Gastroesophageal sphincter (tissue), 3 donors: Measurements from ENCODE around the gene ARNT2.

Source experiments
- CTCF ChIP-seq, 4 experiments: fragments of 200-600 bp in 2 of 4; fragments of 450-650 bp in 2 of 4; sonication (generic) in 1 of 4; IDR thresholded peaks; one replicate each; pipeline ENCODE4 v1.5.1; 2017 to 2019; ENCODE audit warnings: antibody characterized with exemption in 4 of 4, mild to moderate bottlenecking in 2 of 4, moderate library complexity in 2 of 4
- EP300 ChIP-seq: sonication (generic); formaldehyde crosslinking; IDR thresholded peaks from one replicate; pipeline ENCODE4 v1.6.1; 2017; ENCODE audit warnings: antibody characterized with exemption, mild to moderate bottlenecking
- POLR2A ChIP-seq, 2 donors: fragments of 450-650 bp; IDR thresholded peaks; one replicate each; pipeline ENCODE4 v1.6.1; 2017; ENCODE audit warnings: antibody characterized with exemption in 2 of 2, mild to moderate bottlenecking in 2 of 2, moderate library complexity in 1 of 2

DNA sequence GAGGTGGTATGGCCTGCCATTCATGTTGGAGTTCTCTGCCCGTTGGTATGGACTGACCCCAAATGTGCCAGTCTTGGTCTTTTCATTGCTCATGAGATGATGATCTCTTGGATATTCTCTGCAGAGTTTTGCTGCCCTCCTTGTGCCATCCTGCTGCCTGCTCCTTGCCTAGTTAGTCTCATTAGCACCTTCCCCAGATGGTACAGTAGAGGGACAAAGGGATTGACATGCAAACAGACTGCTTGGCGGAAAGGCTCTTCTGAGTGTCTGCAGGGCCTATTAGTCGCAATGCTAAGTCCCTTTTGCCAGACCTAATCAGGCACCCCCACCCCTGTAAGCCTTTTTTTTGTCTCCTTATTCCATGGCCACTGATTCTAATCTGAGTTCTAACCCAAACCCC, 90.6 kb downstream of the ARNT2 start:
- no peak for TF ChIP-seq CTCF (IDR thresholded peaks at IDR 0.05)
- no peak for TF ChIP-seq POLR2A (IDR thresholded peaks at IDR 0.05)
- no peak for TF ChIP-seq EP300
